ENCODE data around the gene PHACTR1. TPM values are rescaled to one million over a fixed set of nuclear protein-coding genes. Genes with fewer than 3 reads are reported as not detected.
"Not testable (repeated sequence)": the region's sequence is repeated elsewhere in the genome, so short reads cannot be mapped to it uniquely, and the experiment has no call there.

Gene PHACTR1
- total and polyA plus RNA-seq, 9 of the 15 experiments (the other 6 are each of a cell fraction or from before 2014, with no cell fraction given): 11.5 to 32.6 (median 22.0) TPM

DNA sequence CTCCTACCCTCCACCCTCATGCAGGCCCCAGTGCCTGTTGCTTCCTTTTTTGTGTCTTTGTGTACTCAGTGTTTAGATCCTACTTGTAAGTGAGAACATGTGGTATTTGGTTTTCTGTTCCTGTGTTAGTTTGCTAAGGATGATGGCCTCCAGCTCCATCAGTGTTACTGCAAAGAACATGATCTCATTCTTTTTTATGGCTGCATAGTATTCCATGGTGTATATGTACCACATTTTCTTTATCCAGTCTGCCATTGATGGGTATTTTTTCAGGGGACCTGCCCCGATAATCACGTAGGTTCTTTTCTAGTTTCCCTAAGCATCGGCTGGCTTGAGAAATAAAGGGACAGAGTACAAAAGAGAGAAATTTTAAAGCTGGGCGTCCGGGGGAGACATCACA is 527.2 kb downstream of the PHACTR1 start:
- FAIRE-seq; H4K20me1 ChIP-seq (replicated peaks; ENCODE audit: control insufficient read depth, insufficient read depth, low read length); H3K36me3 ChIP-seq (ENCODE audit: control insufficient read depth, insufficient read depth, low read length); intact Hi-C loops (cut with micrococcal nuclease); BruUV-seq (replicated peaks); in situ Hi-C loops (cut with MboI); CTCF ChIA-PET (ENCODE audit: low intra/inter-chr PET ratio); H3K9me1 ChIP-seq (ENCODE audit: control insufficient read depth, insufficient read depth, low read length); H3K9ac ChIP-seq (ENCODE audit: insufficient read depth in 1 of 2, low read depth in 2 of 2, low read length in 2 of 2); H3K27ac ChIP-seq (ENCODE audit: extremely low read depth, low read depth, low read length); DNase-seq (ENCODE audit: extremely low read depth in 1 of 4, low spot score in 3 of 4); H3K79me2 ChIP-seq (ENCODE audit: control insufficient read depth, insufficient read depth, low read length); ATAC-seq; H3K9me3 ChIP-seq (replicated peaks; ENCODE audit: control insufficient read depth, insufficient read depth, low read depth, low read length); H3K4me3 ChIP-seq; H3K4me1 ChIP-seq (replicated peaks in 1 of 2; ENCODE audit: control insufficient read depth in 2 of 2, insufficient read depth in 2 of 2, low read length in 2 of 2); H2AFZ ChIP-seq (ENCODE audit: low read depth, low read length); H3K4me2 ChIP-seq (ENCODE audit: insufficient read depth, low read length): not testable (repeated sequence)
- 29% methylated on average over 5 of the region's 5 CpGs for WGBS (ENCODE audit: insufficient coverage, low coverage, missing lambda C conversion rate)
- H3K27me3 ChIP-seq (ENCODE audit: control insufficient read depth in 2 of 2, insufficient read depth in 2 of 2, low read length in 2 of 2): peaks cover 4 to 14% of the 10 kb centered on the region in 2 experiments; a peak in 4 of 5 replicates
- peak; percentile 12 for TF ChIP-seq RBM25 (IDR thresholded peaks at IDR 0.05; ENCODE audit: low read depth, low read length, severe bottlenecking)
- peak; percentile 82 for TF ChIP-seq ZNF146 (CRISPR knock-in tag; IDR thresholded peaks at IDR 0.05; ENCODE audit: unreplicated experiment)
- POLR2A ChIA-PET: interaction anchor here (0.6 to 0.7 kb wide), 2 partner anchors 58 to 303 kb away, joined by 3 read pairs; no protein-coding TSS in a partner anchor

- no peak overlapping the region for H3K9ac ChIP-seq (ENCODE audit: insufficient read depth in 1 of 2, low read depth in 2 of 2, low read length in 2 of 2)
- H3K4me1 ChIP-seq (replicated peaks in 1 of 2; ENCODE audit: control insufficient read depth in 2 of 2, insufficient read depth in 2 of 2, low read length in 2 of 2): peaks cover 0 to 5% of the 10 kb centered on the region in 2 experiments; a peak in 2 of 5 replicates
- intact Hi-C loops (cut with micrococcal nuclease) (no loop called here), in situ Hi-C loops (cut with MboI) (no loop called here)
- no TSS peak for BruUV-seq (replicated peaks)
- no peak overlapping the region for H3K27ac ChIP-seq (ENCODE audit: extremely low read depth, low read depth, low read length)
- TF ChIP-seq AFF4 (CRISPR knock-in tag; IDR thresholded peaks at IDR 0.05) (no peak), ZNF121 (CRISPR knock-in tag; conservative IDR thresholded peaks at IDR 0.05) (0 out of 2 replicates have a peak, but pooled peaks have one; percentile 61), ZBTB1 (CRISPR knock-in tag; IDR thresholded peaks at IDR 0.05; ENCODE audit: borderline replicate concordance, low read depth) (no peak), ZBTB34 (CRISPR knock-in tag; IDR thresholded peaks at IDR 0.05) (no peak)
- no peaks in the 10 kb centered on the region for H3K9me3 ChIP-seq (replicated peaks; ENCODE audit: control insufficient read depth, insufficient read depth, low read depth, low read length)
- no peaks in the 10 kb centered on the region for H3K9me1 ChIP-seq (ENCODE audit: control insufficient read depth, insufficient read depth, low read length)
- ATAC-seq: no peak
- CTCF ChIA-PET (ENCODE audit: low intra/inter-chr PET ratio): no interaction called here
- no peak for DNase-seq (ENCODE audit: extremely low read depth in 1 of 4, low spot score in 3 of 4)
- no peaks in the 10 kb centered on the region; a peak in 1 of 5 replicates for H3K27me3 ChIP-seq (ENCODE audit: control insufficient read depth in 2 of 2, insufficient read depth in 2 of 2, low read length in 2 of 2)
- no peak overlapping the region for H3K4me3 ChIP-seq
- H3K36me3 ChIP-seq (ENCODE audit: control insufficient read depth, insufficient read depth, low read length): no peaks in the 10 kb centered on the region
- POLR2A ChIA-PET: interaction anchor here (1.2 to 1.5 kb wide), 2 partner anchors 10 to 25 kb away, joined by 3 to 4 read pairs; no protein-coding TSS in a partner anchor
- H4K20me1 ChIP-seq (replicated peaks; ENCODE audit: control insufficient read depth, insufficient read depth, low read length): no peaks in the 10 kb centered on the region
- WGBS (ENCODE audit: insufficient coverage, low coverage, missing lambda C conversion rate): 34% methylated on average over 7 of the region's 7 CpGs
- no peak for FAIRE-seq
- no peaks in the 10 kb centered on the region for H3K79me2 ChIP-seq (ENCODE audit: control insufficient read depth, insufficient read depth, low read length)
- H2AFZ ChIP-seq (ENCODE audit: low read depth, low read length): no peak overlapping the region
- H3K4me2 ChIP-seq (ENCODE audit: insufficient read depth, low read length): no peak overlapping the region
Observed at GRCh38 chr6:13247627-13248026, 531.1 kb downstream of the PHACTR1 start.
